ENCODE results near the gene CSH2. TPM values are rescaled to one million over a fixed set of nuclear protein-coding genes. Genes with fewer than 3 reads are reported as not detected.

CSH2 gene
- total RNA-seq, 1 donor from 2014 or later, result not detected

Other genes starting within 250 kb of the CSH2 start
- 27.0 TPM for gene LIMD2, start 173.6 kb downstream of the CSH2 start, total RNA-seq
- 3.2 TPM for gene STRADA, start 131.9 kb downstream of the CSH2 start, total RNA-seq
- 76.2 TPM for gene CCDC47, start 100.1 kb downstream of the CSH2 start, total RNA-seq
- gene DDX42, start 99.5 kb downstream of the CSH2 start, total RNA-seq, result 37.5 TPM
- 83.7 TPM for gene PSMC5, start 46.2 kb downstream of the CSH2 start, total RNA-seq
- 18.2 TPM for gene FTSJ3, start 46.0 kb downstream of the CSH2 start, total RNA-seq
- 78.0 TPM for gene SMARCD2, start 31.0 kb downstream of the CSH2 start, total RNA-seq
- not detected for gene GH2, start 8.3 kb upstream of the CSH2 start, total RNA-seq
- gene CSH1, start 22.9 kb upstream of the CSH2 start, total RNA-seq, result not detected
- not detected for gene CSHL1, start 37.6 kb upstream of the CSH2 start, total RNA-seq
- not detected for gene GH1, start 45.2 kb upstream of the CSH2 start, total RNA-seq
- not detected for gene CD79B, start 58.7 kb upstream of the CSH2 start, total RNA-seq
- gene SCN4A, start 99.2 kb upstream of the CSH2 start, total RNA-seq, result 1.3 TPM
- 1.5 TPM for gene PRR29, start 124.7 kb upstream of the CSH2 start, total RNA-seq
- gene ICAM2, start 147.0 kb upstream of the CSH2 start, total RNA-seq, result 212 TPM

All from ascending aorta (tissue), 1 donor.